GM23248 (cell line): ENCODE data around the gene SLC12A9. TPM values are rescaled to one million over a fixed set of nuclear protein-coding genes. Genes with fewer than 3 reads are reported as not detected.
A peak's percentile ranks its signal among the peaks of the same experiment; 100 is the strongest.

Source experiments
- DNase-seq: peaks from one replicate; pipeline ENCODE4 v3.0.0-alpha.2; 2015
- H2AFZ ChIP-seq: fragments of 200-600 bp; sonication (generic); 2 replicates; pipeline ENCODE4 v1.6.1; 2016; ENCODE audit warnings: antibody characterized with exemption
- H3F3A ChIP-seq: fragments of 200-600 bp; sonication (generic); 2 replicates; pipeline ENCODE4 v1.6.1; 2016; ENCODE audit warnings: mild to moderate bottlenecking, antibody characterized with exemption, mixed run types; ENCODE audit not compliant: insufficient read depth
- H3K27ac ChIP-seq: fragments of 200-600 bp; sonication (generic); 2 replicates; pipeline ENCODE4 v1.5.1; 2016; ENCODE audit warnings: mild to moderate bottlenecking
- H3K27me3 ChIP-seq: fragments of 200-600 bp; sonication (generic); replicated peaks from 2 replicates; pipeline ENCODE4 v1.6.1; 2016; ENCODE audit warnings: mild to moderate bottlenecking; ENCODE audit not compliant: insufficient read depth
- H3K36me3 ChIP-seq: fragments of 200-600 bp; sonication (generic); 2 replicates; pipeline ENCODE4 v1.6.1; 2016; ENCODE audit warnings: low read depth, mild to moderate bottlenecking
- H3K4me1 ChIP-seq: fragments of 200-600 bp; sonication (generic); 2 replicates; pipeline ENCODE4 v1.6.1; 2016; ENCODE audit warnings: mild to moderate bottlenecking; ENCODE audit not compliant: insufficient read depth
- H3K4me2 ChIP-seq: fragments of 200-600 bp; sonication (generic); one replicate; pipeline ENCODE4 v1.6.1; 2016; ENCODE audit warnings: mild to moderate bottlenecking; ENCODE audit not compliant: unreplicated experiment
- H3K4me3 ChIP-seq: fragments of 200-600 bp; sonication (generic); 2 replicates; pipeline ENCODE4 v1.5.1; 2016; ENCODE audit warnings: mild to moderate bottlenecking
- H3K79me2 ChIP-seq: fragments of 200-600 bp; sonication (generic); 2 replicates; pipeline ENCODE4 v1.6.1; 2016; ENCODE audit warnings: mild to moderate bottlenecking; ENCODE audit not compliant: insufficient read depth
- H3K9ac ChIP-seq: fragments of 200-600 bp; sonication (generic); 2 replicates; pipeline ENCODE4 v1.6.1; 2016; ENCODE audit warnings: mild to moderate bottlenecking
- H3K9me2 ChIP-seq: fragments of 200-600 bp; sonication (generic); 2 replicates; pipeline ENCODE4 v1.6.1; 2016; ENCODE audit warnings: mixed run types, mild to moderate bottlenecking, moderate library complexity; ENCODE audit not compliant: insufficient read depth
- H3K9me3 ChIP-seq: fragments of 200-600 bp; sonication (generic); one replicate; pipeline ENCODE4 v1.6.1; 2017; ENCODE audit warnings: low read depth
- H4K20me1 ChIP-seq: fragments of 200-600 bp; sonication (generic); 2 replicates; pipeline ENCODE4 v1.6.0; 2016; ENCODE audit not compliant: insufficient read depth
- EZH2 ChIP-seq: fragments of 200-600 bp; sonication (generic); IDR thresholded peaks from 2 replicates; pipeline ENCODE4 v1.6.1; 2018; ENCODE audit warnings: antibody characterized with exemption, mild to moderate bottlenecking; ENCODE audit not compliant: insufficient read depth, poor library complexity, severe bottlenecking
- EZH2phosphoT487 ChIP-seq: fragments of 200-600 bp; sonication (generic); IDR thresholded peaks from 2 replicates; pipeline ENCODE4 v1.6.1; 2018; ENCODE audit warnings: antibody characterized with exemption, moderate library complexity, mild to moderate bottlenecking, low read depth; ENCODE audit not compliant: insufficient read depth
- WGBS, 2 experiments: methylation state at CpG; one replicate each; pipeline ENCODE4 v1.1.6; 2015 to 2017; ENCODE audit warnings: low lambda C conversion rate in 2 of 2, low coverage in 1 of 2; ENCODE audit errors: missing lambda C conversion rate in 2 of 2; 5-methylcytosine and 5-hydroxymethylcytosine counted together
- in situ Hi-C: fragments of 300-500 bp; cut with MboI; formaldehyde crosslinking; loops from 2 replicates; pipeline ENCODE4 v1.15.0; 2020
- polyA plus RNA-seq: library from polyadenylated mRNA; unstranded; fragments of >200 nt; fragmentation: Nextera tagmentation; extraction: Ambion mirVana; gene quantifications from 2 replicates; pipeline ENCODE4 v1.2.1, GENCODE V29; 2016
- total RNA-seq: library from RNA; depleted of rRNA; stranded (reverse); fragments of >200 nt; shearing (Covaris generic); gene quantifications from 2 replicates; pipeline ENCODE4 v1.2.3, GENCODE V29; 2014

Gene SLC12A9
- total and polyA plus RNA-seq, 2 experiments from 2014 or later: 6.1 to 16.8 TPM

DNA sequence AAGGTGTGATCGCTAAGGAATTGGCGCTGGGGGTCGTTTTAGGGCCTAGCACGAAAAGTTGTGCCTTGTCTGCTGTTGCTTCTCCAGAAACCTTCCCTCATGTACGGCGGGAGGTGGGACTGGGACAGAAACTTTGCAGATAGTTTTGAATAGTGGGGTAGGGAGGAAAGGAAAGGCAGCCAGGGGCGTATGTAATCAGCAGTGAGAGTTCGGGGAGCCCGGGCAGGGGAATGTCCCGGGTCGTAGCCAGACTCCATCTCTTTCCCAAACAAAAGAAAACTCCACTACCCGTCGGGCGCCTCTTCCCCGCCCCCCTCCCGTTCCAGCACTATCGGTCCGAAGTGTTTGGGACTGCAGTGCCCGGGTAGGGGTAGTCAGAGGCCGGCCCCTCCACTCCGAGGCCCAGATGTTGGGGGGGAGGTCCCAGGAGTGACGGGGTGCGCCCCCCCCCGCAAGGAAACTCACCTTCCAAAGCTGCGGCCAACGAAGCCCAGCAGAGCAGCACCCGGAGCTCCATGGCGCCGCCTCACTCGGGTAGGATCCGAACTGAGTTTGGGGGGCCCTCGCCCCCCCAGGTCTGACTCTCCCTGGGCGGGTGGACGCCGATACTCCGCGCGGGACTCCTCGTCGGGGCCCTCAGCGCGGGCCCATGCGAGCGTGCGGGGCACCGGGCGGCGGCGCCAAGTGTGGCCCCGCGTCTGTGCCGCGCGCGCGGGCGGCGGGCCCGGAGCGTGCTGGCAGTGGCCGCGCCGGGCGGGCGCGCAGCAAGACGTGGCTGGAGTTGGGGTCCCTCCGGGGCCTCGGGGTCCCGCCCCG is 25.8 kb upstream of the SLC12A9 start:
- Histone ChIP-seq H3K9ac (peak overlapping the region; percentile 75), H3K9me2 (no peaks in the 10 kb centered on the region), H3K4me2 (peak overlapping the region; percentile 83), H3K4me3 (peak overlapping the region; percentile 90), H2AFZ (peak overlapping the region; percentile 98), H3K9me3 (no peaks in the 10 kb centered on the region), H3K4me1 (0 out of 2 replicates have a peak, but pooled peaks cover 14% of the 10 kb centered on the region), H4K20me1 (no peaks in the 10 kb centered on the region), H3K27ac (no peak overlapping the region), H3K79me2 (peaks cover 23% of the 10 kb centered on the region), H3K36me3 (no peaks in the 10 kb centered on the region), H3F3A (no peaks in the 10 kb centered on the region), H3K27me3 (no peaks in the 10 kb centered on the region)
- in situ Hi-C loops: no loop called here
- TF ChIP-seq EZH2 (no peak), EZH2phosphoT487 (no peak)
- WGBS, 2 experiments: 3 to 7% methylated on average over 38 to 60 of the region's 71 CpGs
- peak; percentile 18 for DNase-seq

GRCh38 chr7:100827330-100828226 is 24.9 kb upstream of the SLC12A9 start, which contains the start of gene EPHB4:
EPHB4 (minus strand) TSS chr7:100827523; CDS start chr7:100827030, 493 bp downstream.
- H3K9ac ChIP-seq: peak within 1 kb of the TSS; percentile 75
- H3K79me2 ChIP-seq: peaks cover 23% of the 10 kb centered on the region
- H3K9me3 ChIP-seq: no peaks in the 10 kb centered on the region
- peak within 1 kb of the TSS; percentile 98 for H2AFZ ChIP-seq
- peak within 1 kb of the TSS; percentile 83 for H3K4me2 ChIP-seq
- no peaks in the 10 kb centered on the region for H3K9me2 ChIP-seq
- no peaks in the 10 kb centered on the region for H3K36me3 ChIP-seq
- no peak for TF ChIP-seq EZH2phosphoT487
- TF ChIP-seq EZH2: no peak
- H3K4me1 ChIP-seq: 0 out of 2 replicates have a peak, but pooled peaks cover 14% of the 10 kb centered on the region
- in situ Hi-C loops: no loop called here
- no peaks in the 10 kb centered on the region for H4K20me1 ChIP-seq
- WGBS, 2 experiments: 2 to 4% methylated on average over 28 to 78 of the region's 80 CpGs
- H3K27ac ChIP-seq: no peak within 1 kb of the TSS; the same call in 1 of the 2 replicates
- no peaks in the 10 kb centered on the region for H3K27me3 ChIP-seq
- no peaks in the 10 kb centered on the region for H3F3A ChIP-seq
- peak; percentile 77 for DNase-seq
- peak within 1 kb of the TSS; percentile 90 for H3K4me3 ChIP-seq

- Histone ChIP-seq H3K9me2 (no peaks in the 10 kb centered on the region), H3K9ac (no peak overlapping the region), H3F3A (no peaks in the 10 kb centered on the region), H3K4me2 (no peak overlapping the region), H3K36me3 (no peaks in the 10 kb centered on the region), H3K4me3 (no peak overlapping the region), H3K27ac (no peak overlapping the region), H3K4me1 (0 out of 2 replicates have a peak, but pooled peaks cover 14% of the 10 kb centered on the region), H4K20me1 (no peaks in the 10 kb centered on the region), H3K27me3 (no peaks in the 10 kb centered on the region), H3K9me3 (no peaks in the 10 kb centered on the region), H2AFZ (no peak overlapping the region), H3K79me2 (peaks cover 23% of the 10 kb centered on the region)
- 80 to 85% methylated on average over 17 to 20 of the region's 20 CpGs for WGBS, 2 experiments
- DNase-seq: no peak
- in situ Hi-C loops: no loop called here
- TF ChIP-seq EZH2 (no peak), EZH2phosphoT487 (no peak)
Measured at GRCh38 chr7:100829150-100829716, 23.3 kb upstream of the SLC12A9 start.

DNA sequence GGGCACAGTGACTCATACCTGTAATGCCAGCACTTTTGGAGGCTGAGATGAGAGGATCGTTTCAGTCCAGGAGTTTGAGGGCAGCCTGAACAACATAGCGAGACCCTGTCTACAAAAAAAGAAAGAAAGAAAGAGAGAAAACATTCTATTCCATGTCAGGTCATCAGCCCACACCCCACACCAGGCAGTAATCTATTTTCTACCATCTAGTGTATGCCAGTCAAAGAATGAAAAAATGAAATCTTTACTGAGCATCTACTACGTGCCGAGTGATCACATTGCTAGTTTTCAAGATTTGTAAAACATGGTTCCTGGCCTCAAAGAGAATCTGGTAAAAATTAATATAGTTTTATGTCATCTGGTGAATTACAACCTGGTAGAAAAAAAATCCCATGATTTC is 22.1 kb upstream of the SLC12A9 start:
- Histone ChIP-seq H3K9me3 (no peaks in the 10 kb centered on the region), H3K9me2 (no peaks in the 10 kb centered on the region), H3K27me3 (no peaks in the 10 kb centered on the region), H2AFZ (no peak overlapping the region), H3K27ac (no peak overlapping the region), H3K79me2 (peaks cover 13% of the 10 kb centered on the region; the same call in 1 of the 2 replicates), H3K4me1 (0 out of 2 replicates have a peak, but pooled peaks cover 10% of the 10 kb centered on the region), H3K4me3 (no peak overlapping the region), H3F3A (no peaks in the 10 kb centered on the region), H4K20me1 (no peaks in the 10 kb centered on the region), H3K9ac (no peak overlapping the region), H3K4me2 (no peak overlapping the region), H3K36me3 (no peaks in the 10 kb centered on the region)
- no peak for TF ChIP-seq EZH2
- TF ChIP-seq EZH2phosphoT487: no peak
- WGBS, 2 experiments: 67 to 73% methylated on average over 4 of the region's 4 CpGs
- no peak for DNase-seq
- in situ Hi-C loops: no loop called here
